Neural progenitor cell (in vitro differentiated cells): ENCODE measurements around the gene AGBL2. TPM values are rescaled to one million over a fixed set of nuclear protein-coding genes. Genes with fewer than 3 reads are reported as not detected.
A peak's percentile ranks its signal among the peaks of the same experiment; 100 is the strongest.
"Not testable (repeated sequence)": the region's sequence is repeated elsewhere in the genome, so short reads cannot be mapped to it uniquely, and the experiment has no call there.

Experiments used
- DNase-seq: peaks from one replicate; pipeline ENCODE4 v3.0.0-alpha.2; 2016; ENCODE audit warnings: low spot score
- H2AFZ ChIP-seq: fragments of 200-600 bp; sonication (generic); replicated peaks from 2 replicates; pipeline ENCODE4 v1.6.1; 2016; ENCODE audit warnings: antibody characterized with exemption
- H3F3A ChIP-seq: fragments of 200-600 bp; sonication (generic); 2 replicates; pipeline ENCODE4 v1.6.1; 2016; ENCODE audit warnings: antibody characterized with exemption, low read depth
- H3K27ac ChIP-seq: fragments of 200-600 bp; sonication (generic); 2 replicates; pipeline ENCODE4 v1.5.1; 2016; ENCODE audit warnings: mild to moderate bottlenecking
- H3K27me3 ChIP-seq: fragments of 200-600 bp; sonication (generic); 2 replicates; pipeline ENCODE4 v1.6.1; 2016; ENCODE audit warnings: mild to moderate bottlenecking, moderate library complexity
- H3K36me3 ChIP-seq: fragments of 200-600 bp; sonication (generic); 2 replicates; pipeline ENCODE4 v1.5.1; 2016
- H3K4me1 ChIP-seq: fragments of 200-600 bp; sonication (generic); 2 replicates; pipeline ENCODE4 v1.6.1; 2016; ENCODE audit warnings: mixed run types
- H3K4me2 ChIP-seq: fragments of 200-600 bp; sonication (generic); 2 replicates; pipeline ENCODE4 v1.6.1; 2016
- H3K4me3 ChIP-seq: fragments of 200-600 bp; sonication (generic); 2 replicates; pipeline ENCODE4 v1.5.1; 2016
- H3K79me2 ChIP-seq: fragments of 200-600 bp; sonication (generic); 2 replicates; pipeline ENCODE4 v1.6.1; 2016; ENCODE audit warnings: low read depth
- H3K9ac ChIP-seq: fragments of 200-600 bp; sonication (generic); 2 replicates; pipeline ENCODE4 v1.6.1; 2016
- H3K9me3 ChIP-seq: fragments of 200-600 bp; sonication (generic); 2 replicates; pipeline ENCODE4 v1.5.1; 2016; ENCODE audit warnings: low read depth
- H4K20me1 ChIP-seq: fragments of 200-600 bp; sonication (generic); 2 replicates; pipeline ENCODE4 v1.6.1; 2016; ENCODE audit warnings: low read depth
- H3K27ac Mint-ChIP-seq: 3 replicates; pipeline ENCODE4 v1.8.0; 2021; ENCODE audit warnings: mixed read lengths
- H3K27me3 Mint-ChIP-seq: 2 replicates; pipeline ENCODE4 v1.8.0; 2022; ENCODE audit warnings: low read depth, mild to moderate bottlenecking, inconsistent platforms, moderate library complexity, mixed read lengths; ENCODE audit not compliant: insufficient read depth
- H3K36me3 Mint-ChIP-seq: 3 replicates; pipeline ENCODE4 v1.8.0; 2021; ENCODE audit warnings: mixed read lengths
- H3K4me1 Mint-ChIP-seq: 3 replicates; pipeline ENCODE4 v1.8.0; 2021; ENCODE audit warnings: mixed read lengths
- H3K4me3 Mint-ChIP-seq: 3 replicates; pipeline ENCODE4 v1.8.0; 2021; ENCODE audit warnings: mild to moderate bottlenecking, moderate library complexity, mixed read lengths
- H3K9me3 Mint-ChIP-seq: 3 replicates; pipeline ENCODE4 v1.8.0; 2020; ENCODE audit warnings: mixed read lengths
- CTCF ChIP-seq: fragments of 200-600 bp; sonication (generic); IDR thresholded peaks from 2 replicates; pipeline ENCODE4 v1.5.1; 2017; ENCODE audit warnings: antibody characterized with exemption, mild to moderate bottlenecking
- EZH2 ChIP-seq: fragments of 200-600 bp; sonication (generic); IDR thresholded peaks from 2 replicates; pipeline ENCODE4 v1.6.1; 2017; ENCODE audit warnings: antibody characterized with exemption, mild to moderate bottlenecking, moderate library complexity
- EZH2phosphoT487 ChIP-seq: fragments of 200-600 bp; sonication (generic); IDR thresholded peaks from 2 replicates; pipeline ENCODE4 v1.6.1; 2017; ENCODE audit warnings: antibody characterized with exemption
- total RNA-seq: library from RNA; depleted of rRNA; stranded (reverse); fragments of >200 nt; gene quantifications from 2 replicates; pipeline ENCODE4 v1.2.3, GENCODE V29; 2015; ENCODE audit warnings: low replicate concordance

The AGBL2 gene
- total RNA-seq, 1 donor from 2014 or later: 2.5 TPM

- Mint-ChIP-seq H3K9me3 (no peaks in the 10 kb centered on the region), H3K4me3 (peak overlapping the region; percentile 80), H3K27me3 (peaks cover 3% of the 10 kb centered on the region), H3K4me1 (peaks cover 14% of the 10 kb centered on the region), H3K27ac (no peak overlapping the region), H3K36me3 (peaks cover 9% of the 10 kb centered on the region)
- Histone ChIP-seq H3K4me1 (no peaks in the 10 kb centered on the region), H2AFZ (peak overlapping the region; percentile 78), H3K27ac (no peak overlapping the region), H3K27me3 (no peaks in the 10 kb centered on the region), H3K4me2 (peak overlapping the region; percentile 70), H3K9ac (no peak overlapping the region), H3K4me3 (peak overlapping the region; percentile 47), H3K9me3 (no peaks in the 10 kb centered on the region), H3K79me2 (no peaks in the 10 kb centered on the region), H3K36me3 (peaks cover 8% of the 10 kb centered on the region), H3F3A (peaks cover 48% of the 10 kb centered on the region), H4K20me1 (no peaks in the 10 kb centered on the region)
- TF ChIP-seq EZH2 (no peak), EZH2phosphoT487 (no peak), CTCF (no peak)
- peak; percentile 6 for DNase-seq
These were observed 551 bp downstream of the AGBL2 start for GRCh38 chr11:47714554-47715081.

- Mint-ChIP-seq H3K4me1 (peaks cover 17% of the 10 kb centered on the region), H3K4me3 (no peak overlapping the region)
- no peak overlapping the region for H3K9ac ChIP-seq
These were observed 3.4 kb downstream of the AGBL2 start for GRCh38 chr11:47711816-47712215.

DNA sequence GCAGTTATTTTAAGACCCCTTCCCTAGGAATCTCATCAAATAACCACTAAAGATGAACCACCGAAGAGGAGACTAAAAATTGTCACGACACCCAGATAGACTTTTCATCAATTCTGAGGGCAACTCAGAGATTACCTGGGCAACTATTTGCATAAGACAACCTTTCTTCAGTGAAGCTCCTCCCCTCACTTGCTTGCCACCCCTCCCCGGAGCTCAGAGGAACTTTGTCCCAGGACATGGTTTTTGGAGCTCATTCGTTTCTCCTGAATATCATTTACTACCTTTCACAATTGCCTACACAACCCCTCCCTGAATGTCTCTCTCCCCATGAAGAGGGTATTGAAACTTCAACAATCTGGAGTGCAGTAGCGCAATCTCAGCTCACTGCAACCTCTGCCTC lies 3.9 kb downstream of the AGBL2 start:
- Histone ChIP-seq H3K79me2 (no peaks in the 10 kb centered on the region), H3K4me1 (no peaks in the 10 kb centered on the region), H3K9me3 (no peaks in the 10 kb centered on the region), H3K36me3 (no peaks in the 10 kb centered on the region), H3K27ac (no peak overlapping the region), H3K4me2 (no peak overlapping the region), H3K9ac (no peak overlapping the region), H2AFZ (no peak overlapping the region), H3K27me3 (no peaks in the 10 kb centered on the region), H4K20me1 (no peaks in the 10 kb centered on the region), H3F3A (peaks cover 22% of the 10 kb centered on the region), H3K4me3 (no peak overlapping the region)
- no peak for TF ChIP-seq EZH2
- Mint-ChIP-seq H3K9me3 (peaks cover 3% of the 10 kb centered on the region), H3K27me3 (peaks cover 5% of the 10 kb centered on the region), H3K36me3 (peaks cover 3% of the 10 kb centered on the region), H3K4me1 (peaks cover 17% of the 10 kb centered on the region), H3K27ac (no peak overlapping the region), H3K4me3 (no peak overlapping the region)
- no peak for DNase-seq

More at GRCh38 chr11:47711816-47712215, 3.4 kb downstream of the AGBL2 start:
- H3K27me3 Mint-ChIP-seq: peaks cover 5% of the 10 kb centered on the region
- Histone ChIP-seq H4K20me1 (no peaks in the 10 kb centered on the region), H3K27ac (no peak overlapping the region), H3K9me3 (no peaks in the 10 kb centered on the region), H3K4me3 (no peak overlapping the region), H3K4me2 (no peak overlapping the region), H3K4me1 (no peaks in the 10 kb centered on the region), H2AFZ (no peak overlapping the region), H3F3A (peaks cover 28% of the 10 kb centered on the region), H3K27me3 (no peaks in the 10 kb centered on the region), H3K79me2 (no peaks in the 10 kb centered on the region), H3K36me3 (no peaks in the 10 kb centered on the region)
- no peak for DNase-seq
- peaks cover 3% of the 10 kb centered on the region for H3K9me3 Mint-ChIP-seq
- TF ChIP-seq CTCF (no peak), EZH2phosphoT487 (no peak), EZH2 (no peak)
- peaks cover 6% of the 10 kb centered on the region for H3K36me3 Mint-ChIP-seq
- H3K27ac Mint-ChIP-seq: no peak overlapping the region

- not testable (repeated sequence) for H3K27ac ChIP-seq, DNase-seq, H3K36me3 Mint-ChIP-seq
These were observed 7.8 kb downstream of the AGBL2 start for GRCh38 chr11:47707275-47707786.

More at GRCh38 chr11:47707275-47707786, 7.8 kb downstream of the AGBL2 start:
- H3K27me3 ChIP-seq, H3K27ac Mint-ChIP-seq, H3K4me2 ChIP-seq, H3K36me3 ChIP-seq, H3K4me3 Mint-ChIP-seq, H3F3A ChIP-seq, H3K9me3 ChIP-seq, H3K9ac ChIP-seq, H3K79me2 ChIP-seq, H3K27me3 Mint-ChIP-seq, H2AFZ ChIP-seq, H3K4me1 Mint-ChIP-seq, H3K9me3 Mint-ChIP-seq, H3K4me1 ChIP-seq, H4K20me1 ChIP-seq, H3K4me3 ChIP-seq: not testable (repeated sequence)
